Measurements from ENCODE around the gene INF2. TPM values are rescaled to one million over a fixed set of nuclear protein-coding genes. Genes with fewer than 3 reads are reported as not detected.

INF2 gene
- total RNA-seq, 1 donor from 2014 or later = 86.6 TPM

GRCh38 chr14:104765517-104765916 is 76.1 kb downstream of the INF2 start:
- H3K27ac Mint-ChIP-seq = no peak overlapping the region
- H3K9me3 Mint-ChIP-seq = no peaks in the 10 kb centered on the region
- H3K4me3 Mint-ChIP-seq = no peak overlapping the region
- DNase-seq (ENCODE audit: low spot score) = no peak
- intact Hi-C loops (cut with micrococcal nuclease) = loop anchor here (5.0 kb wide), 1 partner anchor 102 kb away; the partner anchor contains the start of gene CEP170B
- H3K4me1 Mint-ChIP-seq (ENCODE audit: low read depth) = no peaks in the 10 kb centered on the region
- H3K36me3 Mint-ChIP-seq (ENCODE audit: low read depth) = peaks cover 6% of the 10 kb centered on the region
- H3K27me3 Mint-ChIP-seq (ENCODE audit: insufficient read depth) = no peaks in the 10 kb centered on the region

DNA sequence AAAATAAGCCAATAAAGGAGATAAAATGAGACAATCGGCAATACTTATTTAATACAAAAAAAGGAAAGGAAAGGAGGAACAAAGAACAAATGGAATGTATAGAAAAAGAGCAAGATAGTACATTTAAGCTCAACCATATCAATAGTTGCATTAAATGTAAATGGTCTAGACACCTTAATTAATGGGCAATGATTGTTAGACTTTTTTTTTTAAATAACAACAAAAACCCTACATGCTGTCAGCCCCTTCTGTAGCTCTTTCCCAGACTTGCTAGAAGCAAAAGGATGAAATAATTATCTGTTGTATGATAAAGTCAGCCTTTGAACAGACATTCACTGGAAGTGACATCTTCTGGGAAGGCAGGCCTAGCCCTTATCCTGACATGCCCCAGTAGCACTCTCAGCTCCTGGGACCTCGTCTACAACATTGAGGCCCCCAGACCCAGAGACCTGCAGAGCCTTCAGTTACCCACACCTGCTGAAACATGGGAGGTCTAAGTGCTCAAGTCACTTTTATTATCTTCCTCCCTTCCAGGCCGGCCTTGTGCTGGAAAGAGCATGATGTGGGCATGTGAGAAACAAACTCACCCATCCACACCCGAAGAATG is 76.9 kb downstream of the INF2 start:
- Mint-ChIP-seq H3K4me3 (no peak overlapping the region), H3K27me3 (ENCODE audit: insufficient read depth) (no peaks in the 10 kb centered on the region), H3K27ac (no peak overlapping the region), H3K36me3 (ENCODE audit: low read depth) (peaks cover 12% of the 10 kb centered on the region), H3K9me3 (peaks cover 5% of the 10 kb centered on the region), H3K4me1 (ENCODE audit: low read depth) (no peaks in the 10 kb centered on the region)
- no peak for DNase-seq (ENCODE audit: low spot score)
- intact Hi-C loops (cut with micrococcal nuclease) = loop anchor here (5.0 kb wide), 1 partner anchor 101 kb away; the partner anchor contains the start of gene CEP170B

DNA sequence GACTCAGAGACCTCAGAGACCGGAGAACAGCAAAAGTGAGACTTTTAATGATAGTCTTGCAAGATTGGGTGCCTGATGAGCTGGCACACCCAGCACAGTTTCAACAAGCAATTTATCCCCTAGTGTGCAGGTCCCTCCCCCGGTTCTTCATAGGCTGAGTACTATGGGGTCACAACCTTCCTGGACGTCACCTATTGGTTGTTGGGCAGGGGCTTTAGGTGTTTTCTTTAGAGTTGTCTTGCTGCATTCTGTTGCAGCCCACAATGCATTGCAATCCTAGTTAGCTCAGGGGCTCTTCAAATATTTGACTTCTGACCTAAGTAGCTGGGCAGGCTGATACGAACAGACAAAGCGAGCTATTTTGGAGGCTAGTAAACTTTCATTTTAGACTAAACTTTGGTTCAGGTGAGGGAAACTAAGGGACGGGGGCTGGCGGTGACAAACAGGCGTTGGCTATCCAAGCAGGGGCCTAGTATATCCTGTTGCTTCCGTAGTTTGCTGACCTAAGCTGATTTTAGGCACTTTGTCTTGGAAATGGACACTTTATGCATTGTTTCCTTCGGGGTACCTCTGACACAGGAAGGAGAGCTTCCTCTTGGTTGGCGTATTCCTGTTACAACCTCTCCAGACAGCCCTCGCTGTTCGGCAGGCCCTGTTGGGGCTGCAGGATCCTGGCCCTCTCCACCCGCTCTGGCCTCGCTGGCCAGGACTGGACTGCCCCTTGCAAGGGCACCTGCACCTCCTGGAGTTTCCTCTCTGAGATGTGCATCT is 77.6 kb downstream of the INF2 start:
- Mint-ChIP-seq H3K4me3 (no peak overlapping the region), H3K27ac (no peak overlapping the region), H3K36me3 (ENCODE audit: low read depth) (peaks cover 16% of the 10 kb centered on the region), H3K9me3 (peaks cover 5% of the 10 kb centered on the region), H3K27me3 (ENCODE audit: insufficient read depth) (no peaks in the 10 kb centered on the region), H3K4me1 (ENCODE audit: low read depth) (no peaks in the 10 kb centered on the region)
- no peak for DNase-seq (ENCODE audit: low spot score)
- intact Hi-C loops (cut with micrococcal nuclease) = loop anchor here (5.0 kb wide), 1 partner anchor 100 kb away; the partner anchor contains the start of gene CEP170B

DNA sequence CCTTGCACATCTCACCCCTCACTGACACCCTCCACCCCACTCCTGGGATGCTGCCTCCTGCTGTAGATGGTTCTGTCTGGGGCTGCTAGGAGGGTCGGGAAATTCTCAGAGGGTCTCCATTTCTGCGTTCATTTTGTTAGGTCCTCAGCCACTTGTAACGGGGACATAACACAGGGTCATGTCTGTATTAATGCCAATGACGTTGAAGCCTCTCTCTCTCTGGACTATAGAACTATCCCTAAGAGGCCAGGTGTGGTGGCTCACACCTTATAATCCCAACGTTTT is 78.2 kb downstream of the INF2 start:
- no peaks in the 10 kb centered on the region for H3K27me3 Mint-ChIP-seq (ENCODE audit: insufficient read depth)
- peaks cover 14% of the 10 kb centered on the region for H3K36me3 Mint-ChIP-seq (ENCODE audit: low read depth)
- H3K9me3 Mint-ChIP-seq = peaks cover 5% of the 10 kb centered on the region
- H3K27ac Mint-ChIP-seq = no peak overlapping the region
- no peak for DNase-seq (ENCODE audit: low spot score)
- H3K4me1 Mint-ChIP-seq (ENCODE audit: low read depth) = no peaks in the 10 kb centered on the region
- intact Hi-C loops (cut with micrococcal nuclease) = loop anchor here (5.0 kb wide), 1 partner anchor 100 kb away; the partner anchor contains the start of gene CEP170B
- H3K4me3 Mint-ChIP-seq = no peak overlapping the region

GRCh38 chr14:104768437-104769323 is 79.3 kb downstream of the INF2 start:
- Mint-ChIP-seq H3K4me1 (ENCODE audit: low read depth) (no peaks in the 10 kb centered on the region), H3K27me3 (ENCODE audit: insufficient read depth) (no peaks in the 10 kb centered on the region), H3K4me3 (no peak overlapping the region), H3K27ac (no peak overlapping the region), H3K9me3 (peaks cover 5% of the 10 kb centered on the region), H3K36me3 (ENCODE audit: low read depth) (peaks cover 14% of the 10 kb centered on the region)
- intact Hi-C loops (cut with micrococcal nuclease) = loop anchor here (1.0 to 5.0 kb wide), 5 partner anchors 16 to 108 kb away; partner anchors contain the start of gene CEP170B
- DNase-seq (ENCODE audit: low spot score) = peak; percentile 86

GRCh38 chr14:104769324-104770071 is 80.1 kb downstream of the INF2 start:
- intact Hi-C loops (cut with micrococcal nuclease) = loop anchor here (5.0 kb wide), 1 partner anchor 98 kb away; the partner anchor contains the start of gene CEP170B
- Mint-ChIP-seq H3K27ac (no peak overlapping the region), H3K4me3 (no peak overlapping the region)

GRCh38 chr14:104770072-104770579 is 80.7 kb downstream of the INF2 start:
- Mint-ChIP-seq H3K36me3 (ENCODE audit: low read depth) (peaks cover 14% of the 10 kb centered on the region), H3K27me3 (ENCODE audit: insufficient read depth) (no peaks in the 10 kb centered on the region), H3K9me3 (peaks cover 5% of the 10 kb centered on the region), H3K27ac (peak overlapping the region; percentile 34), H3K4me1 (ENCODE audit: low read depth) (no peaks in the 10 kb centered on the region), H3K4me3 (no peak overlapping the region)
- DNase-seq (ENCODE audit: low spot score) = no peak
- intact Hi-C loops (cut with micrococcal nuclease) = no loop called here

More at GRCh38 chr14:104769324-104770071, 80.1 kb downstream of the INF2 start:
- H3K4me1 Mint-ChIP-seq (ENCODE audit: low read depth) = no peaks in the 10 kb centered on the region
- DNase-seq (ENCODE audit: low spot score) = no peak
- H3K27me3 Mint-ChIP-seq (ENCODE audit: insufficient read depth) = no peaks in the 10 kb centered on the region
- peaks cover 14% of the 10 kb centered on the region for H3K36me3 Mint-ChIP-seq (ENCODE audit: low read depth)
- peaks cover 5% of the 10 kb centered on the region for H3K9me3 Mint-ChIP-seq

GRCh38 chr14:104770851-104771272 is 81.4 kb downstream of the INF2 start:
- DNase-seq (ENCODE audit: low spot score) = no peak
- Mint-ChIP-seq H3K27me3 (ENCODE audit: insufficient read depth) (no peaks in the 10 kb centered on the region), H3K4me1 (ENCODE audit: low read depth) (no peaks in the 10 kb centered on the region), H3K4me3 (no peak overlapping the region), H3K9me3 (peaks cover 5% of the 10 kb centered on the region), H3K27ac (no peak overlapping the region), H3K36me3 (ENCODE audit: low read depth) (peaks cover 14% of the 10 kb centered on the region)
- intact Hi-C loops (cut with micrococcal nuclease) = no loop called here

DNA sequence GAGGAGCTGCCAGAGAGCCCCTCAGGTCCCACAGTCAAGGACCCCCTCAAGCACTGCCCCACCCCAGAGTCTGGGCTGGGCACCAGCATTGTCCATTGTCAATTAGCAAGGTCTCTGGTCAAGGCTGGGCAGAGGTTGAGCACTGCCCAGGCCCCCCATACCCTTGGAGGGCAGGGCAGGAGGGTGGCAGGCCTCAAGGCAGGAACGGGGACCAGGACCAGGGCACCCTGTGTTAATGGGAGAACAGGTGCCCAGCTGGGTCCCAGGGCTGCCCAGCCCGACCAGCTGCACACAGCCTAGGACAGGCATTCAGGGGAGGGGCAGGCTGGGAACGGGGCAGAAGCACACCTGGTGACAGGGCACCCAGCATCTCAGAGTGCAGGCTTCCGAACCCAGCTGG is 82.0 kb downstream of the INF2 start:
- no peak for DNase-seq (ENCODE audit: low spot score)
- intact Hi-C loops (cut with micrococcal nuclease) = no loop called here
- H3K4me3 Mint-ChIP-seq = no peak overlapping the region
- H3K27me3 Mint-ChIP-seq (ENCODE audit: insufficient read depth) = no peaks in the 10 kb centered on the region
- H3K9me3 Mint-ChIP-seq = peaks cover 5% of the 10 kb centered on the region
- H3K27ac Mint-ChIP-seq = no peak overlapping the region
- H3K4me1 Mint-ChIP-seq (ENCODE audit: low read depth) = no peaks in the 10 kb centered on the region
- peaks cover 14% of the 10 kb centered on the region for H3K36me3 Mint-ChIP-seq (ENCODE audit: low read depth)

Other genes with a start within 250 kb of the INF2 start
- gene C14orf180, start 109.9 kb upstream of the INF2 start, total RNA-seq = not detected in 2 replicates
- gene TMEM179, start 84.8 kb upstream of the INF2 start, total RNA-seq = 0.12 and 0.36 TPM in 2 replicates
- gene ADSS1, start 34.6 kb downstream of the INF2 start, total RNA-seq = 1.1 and 1.2 TPM in 2 replicates
- 111 and 113 TPM in 2 replicates for gene SIVA1, start 63.5 kb downstream of the INF2 start, total RNA-seq
- gene AKT1, start 106.1 kb downstream of the INF2 start, total RNA-seq = 137 and 140 TPM in 2 replicates
- gene ZBTB42, start 111.5 kb downstream of the INF2 start, total RNA-seq = 5.9 and 6.1 TPM in 2 replicates
- 9.8 and 10.7 TPM in 2 replicates for gene CEP170B, start 175.7 kb downstream of the INF2 start, total RNA-seq
- 0.10 and 0.21 TPM in 2 replicates for gene PLD4, start 235.3 kb downstream of the INF2 start, total RNA-seq